HG03097 (cell line): ENCODE data around the gene SERPINB11.
"Not testable (repeated sequence)": the region's sequence is repeated elsewhere in the genome, so short reads cannot be mapped to it uniquely, and the experiment has no call there.

Experiments
- ATAC-seq: cut with Tn5 transposase; IDR thresholded peaks from one replicate; pipeline ENCODE4 v1.9.1; 2021; ENCODE audit not compliant: unreplicated experiment, low FRiP score

Gene SERPINB11

DNA sequence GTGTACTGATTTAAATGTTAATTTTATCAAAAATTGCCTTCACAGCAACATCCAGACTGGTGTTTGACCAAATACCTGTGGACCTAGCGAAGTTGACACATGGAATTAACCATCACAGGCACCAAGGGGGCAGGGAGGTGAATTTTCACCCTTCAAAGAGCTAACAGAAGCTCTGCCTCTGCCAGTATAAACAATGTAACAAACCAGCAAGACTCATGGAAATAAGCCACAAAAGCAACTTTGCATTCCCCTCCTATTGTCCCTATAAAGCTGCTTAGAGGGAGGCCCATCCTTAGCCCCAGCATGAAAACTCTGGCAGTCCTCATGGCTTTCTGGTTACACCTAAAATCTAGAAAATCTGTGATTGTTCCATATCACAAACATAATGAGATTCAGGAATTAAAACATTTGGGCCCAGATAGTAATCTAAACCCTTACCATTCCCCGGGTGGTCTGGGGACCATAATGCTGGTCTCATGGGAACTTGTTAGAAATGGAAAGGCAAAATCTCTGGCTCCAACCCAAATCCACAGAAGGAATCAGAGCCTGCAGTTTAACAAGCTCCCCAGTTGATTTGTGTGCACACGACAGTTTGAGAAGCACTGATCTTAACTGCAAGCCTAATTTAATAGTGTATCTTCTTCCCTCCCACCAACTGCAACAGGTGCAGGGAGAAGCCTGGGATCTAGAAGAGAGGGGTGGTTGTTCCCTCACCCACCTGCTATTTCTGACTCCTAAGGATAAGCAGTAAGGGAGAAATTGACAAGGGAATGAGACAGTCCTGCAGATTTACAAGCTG lies 23.1 kb downstream of the SERPINB11 start:
- no peak for ATAC-seq

GRCh38 chr18:63730773-63731172 lies 28.0 kb downstream of the SERPINB11 start:
- no peak for ATAC-seq

GRCh38 chr18:63731215-63731614 lies 28.5 kb downstream of the SERPINB11 start:
- no peak for ATAC-seq

DNA sequence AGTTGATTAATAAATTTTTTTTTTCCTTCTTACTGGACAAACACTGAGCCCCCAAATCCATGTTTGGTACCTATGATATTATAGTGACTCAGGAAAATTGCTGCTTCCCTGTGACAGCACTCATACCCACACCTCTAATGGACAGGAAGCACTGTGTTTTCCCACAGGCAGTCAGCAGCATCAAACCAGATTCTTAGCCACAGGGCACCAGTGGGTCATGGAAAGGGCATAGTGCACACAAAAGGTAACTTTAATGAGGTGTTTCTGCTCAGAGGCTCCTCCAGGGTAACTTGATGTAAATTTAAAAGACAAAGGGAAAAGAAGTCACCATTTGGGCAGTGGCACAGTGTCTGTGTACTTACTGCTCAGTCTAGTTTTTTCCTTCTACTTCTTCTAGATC lies 34.1 kb downstream of the SERPINB11 start:
- no peak for ATAC-seq

DNA sequence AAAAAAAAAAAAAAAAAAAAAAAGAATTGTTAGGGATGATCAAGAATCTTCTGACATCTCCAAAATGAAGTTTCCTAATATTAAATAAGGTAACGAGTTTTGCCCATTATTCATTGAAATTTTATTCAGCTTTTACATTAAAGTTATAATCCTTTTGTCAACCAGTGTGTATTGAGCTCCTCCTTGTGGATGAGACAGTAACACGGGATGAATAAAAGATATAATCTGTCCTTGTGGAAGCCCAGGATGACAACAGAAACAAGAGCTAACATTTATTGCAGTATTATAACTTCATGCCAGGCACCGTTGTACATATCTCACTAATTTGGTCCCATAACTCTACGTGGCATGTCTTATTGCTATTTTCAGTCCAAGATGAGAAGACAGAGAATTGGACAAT lies 39.0 kb downstream of the SERPINB11 start:
- no peak for ATAC-seq

DNA sequence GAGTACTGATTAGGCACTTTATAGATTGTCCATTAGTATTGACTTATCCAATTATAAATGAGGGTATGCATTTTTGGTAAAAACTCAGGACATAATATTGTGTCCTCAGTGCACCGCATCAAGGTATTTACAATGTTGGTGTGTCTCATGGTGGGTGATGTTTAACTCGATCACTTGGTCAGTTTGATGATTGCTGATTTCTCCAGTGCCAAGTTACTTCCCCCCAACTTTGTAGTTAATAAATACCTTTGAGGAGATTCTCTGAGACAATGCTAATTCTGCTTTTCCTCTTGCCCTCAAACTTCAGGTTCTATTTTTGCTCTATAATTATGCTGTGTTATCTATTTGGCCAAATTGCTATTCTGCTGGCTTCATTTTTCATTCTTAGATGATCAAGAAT lies 44.2 kb downstream of the SERPINB11 start:
- no peak for ATAC-seq

DNA sequence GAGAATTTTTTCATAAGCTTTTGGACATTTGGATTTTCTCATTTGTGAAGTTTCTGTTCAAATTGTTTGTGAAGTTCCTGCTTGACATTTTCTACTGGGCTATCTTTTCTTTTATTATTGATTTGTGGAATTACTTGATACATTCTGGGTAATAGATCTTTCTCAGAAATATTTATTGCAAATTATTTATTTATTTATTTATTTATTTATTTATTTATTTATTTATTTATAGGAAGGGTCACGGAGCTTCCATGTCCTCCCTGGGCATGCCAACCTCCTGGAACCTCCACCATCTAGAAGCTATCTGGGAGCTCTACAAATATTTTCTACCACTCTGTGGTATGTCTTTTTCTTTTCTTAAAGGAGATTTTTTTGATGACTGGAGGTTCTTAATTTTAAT lies 46.7 kb downstream of the SERPINB11 start:
- no peak for ATAC-seq

GRCh38 chr18:63752636-63753035 lies 49.9 kb downstream of the SERPINB11 start:
- ATAC-seq, result no peak

DNA sequence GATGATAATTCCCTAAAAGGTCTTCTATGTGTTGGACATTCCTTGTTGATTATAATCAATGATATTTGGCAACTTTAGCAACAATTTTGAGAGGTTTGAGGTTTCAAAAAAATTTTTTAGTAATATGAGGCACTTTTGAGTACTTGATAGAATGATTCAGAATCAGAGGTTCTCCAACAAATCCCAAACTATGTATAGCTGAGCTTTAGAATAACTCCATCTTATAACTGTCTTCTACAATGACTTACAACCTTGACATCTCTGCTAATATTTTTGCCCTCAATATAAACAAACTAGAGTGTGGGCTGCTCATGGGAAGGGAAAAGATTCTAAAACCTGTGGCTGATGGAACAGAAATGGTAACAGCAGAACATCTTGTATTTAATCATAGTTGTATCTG lies 50.9 kb downstream of the SERPINB11 start:
- no peak for ATAC-seq

DNA sequence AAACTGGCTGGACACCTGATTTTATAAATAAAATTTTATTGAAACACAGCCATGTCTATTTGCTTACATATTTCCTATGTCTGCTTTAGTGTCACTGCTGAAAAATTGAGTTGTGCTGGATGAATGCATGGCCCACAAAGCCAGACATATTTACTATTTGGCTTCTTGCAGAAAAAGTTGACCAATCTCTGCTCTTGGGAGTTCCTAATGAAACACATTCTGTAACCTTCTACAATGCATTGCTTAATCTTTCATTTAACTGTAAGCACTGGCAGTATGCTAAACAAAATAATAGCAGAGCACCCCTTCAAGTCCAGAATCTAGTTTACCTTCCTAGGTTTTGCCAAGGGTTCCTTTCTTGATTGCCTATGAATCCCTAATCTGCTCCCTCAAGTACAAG lies 54.8 kb downstream of the SERPINB11 start:
- no peak for ATAC-seq

GRCh38 chr18:63758615-63759240 lies 56.0 kb downstream of the SERPINB11 start:
- no peak for ATAC-seq

- not testable (repeated sequence) for ATAC-seq
Observed at GRCh38 chr18:63759786-63760185, 57.0 kb downstream of the SERPINB11 start.

DNA sequence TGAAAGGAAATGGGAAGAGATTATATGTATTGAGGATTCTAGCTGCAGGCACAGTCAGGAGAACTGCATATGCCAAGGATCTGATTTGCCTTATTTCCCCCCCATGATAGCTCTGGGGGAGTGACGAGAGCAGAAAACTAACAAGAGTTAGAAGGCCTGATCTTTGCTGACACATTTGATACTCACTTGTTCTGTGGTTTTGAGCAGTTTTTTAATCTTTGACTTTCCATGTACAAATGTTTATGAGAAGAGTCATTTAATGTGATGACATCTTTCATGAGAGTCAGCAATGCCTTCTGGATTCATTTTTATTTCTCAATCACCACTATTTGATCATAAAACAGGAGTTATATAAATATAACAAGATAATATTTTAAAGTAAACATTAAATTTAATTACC lies 59.8 kb downstream of the SERPINB11 start:
- ATAC-seq, result no peak

- ATAC-seq, result no peak
Observed at GRCh38 chr18:63763831-63764600, 61.3 kb downstream of the SERPINB11 start.

DNA sequence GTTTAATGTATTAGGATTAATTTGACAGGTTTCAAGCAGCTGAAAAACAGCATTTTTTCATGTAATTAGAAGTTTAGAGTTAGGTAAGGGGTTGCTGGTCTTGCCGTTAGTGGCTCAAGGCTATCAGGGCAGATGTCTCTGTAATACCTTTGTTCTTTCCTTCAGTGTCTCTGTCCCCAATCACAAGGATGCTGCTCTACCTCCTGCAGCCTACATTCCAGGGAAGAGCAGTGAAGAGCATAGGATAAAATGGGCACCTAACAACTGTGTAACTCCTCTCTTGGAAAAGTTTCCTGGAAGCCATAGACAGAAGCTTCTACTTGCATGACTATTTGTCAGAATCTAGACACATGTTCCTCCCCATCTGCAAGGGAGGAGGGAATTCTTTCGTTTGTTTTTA lies 63.1 kb downstream of the SERPINB11 start:
- no peak for ATAC-seq
